Aorta (tissue), 5 donors: Measurements from ENCODE around the gene CFAP57. TPM values are rescaled to one million over a fixed set of nuclear protein-coding genes. Genes with fewer than 3 reads are reported as not detected.

Source experiments
- ATAC-seq: fragments of 200-7000 bp; cut with Tn5 transposase; one replicate; pipeline ENCODE4 v1.9.1; 2022; ENCODE audit warnings: moderate library complexity; ENCODE audit not compliant: low FRiP score
- DNase-seq, 2 donors: peaks; one replicate each; pipeline ENCODE4 v3.0.0-alpha.2; 2020
- H3K27ac ChIP-seq, 2 donors: one replicate each; pipeline ENCODE4 v1.5.1; 2013; ENCODE audit warnings: low read length in 2 of 2, mild to moderate bottlenecking in 2 of 2, moderate library complexity in 2 of 2, control low read depth in 1 of 2, inconsistent platforms in 1 of 2, low read depth in 1 of 2
- H3K27me3 ChIP-seq, 2 donors: one replicate each; pipeline ENCODE4 v1.6.1; 2013; ENCODE audit warnings: control low read depth in 1 of 2, low read length in 1 of 2, mild to moderate bottlenecking in 1 of 2, moderate library complexity in 1 of 2; ENCODE audit not compliant: insufficient read depth in 2 of 2, control insufficient read depth in 1 of 2
- H3K36me3 ChIP-seq, 2 donors: one replicate each; pipeline ENCODE4 v1.6.1; 2013; ENCODE audit warnings: control low read depth in 1 of 2, low read length in 1 of 2, mild to moderate bottlenecking in 1 of 2; ENCODE audit not compliant: insufficient read depth in 2 of 2, control insufficient read depth in 1 of 2
- H3K4me1 ChIP-seq, 2 donors: one replicate each; pipeline ENCODE4 v1.6.1; 2013; ENCODE audit warnings: low read length in 2 of 2, control low read depth in 1 of 2, mild to moderate bottlenecking in 1 of 2, moderate library complexity in 1 of 2; ENCODE audit not compliant: insufficient read depth in 2 of 2, control insufficient read depth in 1 of 2
- H3K4me3 ChIP-seq, 2 donors: one replicate each; pipeline ENCODE4 v1.5.1; 2013; ENCODE audit warnings: low read length in 2 of 2, control low read depth in 1 of 2, mild to moderate bottlenecking in 1 of 2
- H3K9me3 ChIP-seq: one replicate; pipeline ENCODE4 v1.6.1; 2013; ENCODE audit warnings: mild to moderate bottlenecking, low read length; ENCODE audit not compliant: control insufficient read depth
- WGBS, 2 donors: extraction: QIAGEN DNeasy Blood & Tissue Kit; methylation state at CpG; one replicate each; pipeline ENCODE4 v1.1.7; 2013; 5-methylcytosine and 5-hydroxymethylcytosine counted together
- intact Hi-C, 2 donors: fragments of 100-400 bp; cut with DNase I; formaldehyde crosslinking; loops; one replicate each; pipeline versions ENCODE4 v1.14.2 to v1.15.0; 2022
- polyA plus RNA-seq, 2 donors: library from polyadenylated mRNA; stranded (reverse); fragments of 200-250 nt; gene quantifications; one replicate each; pipeline ENCODE4 v1.2.3, GENCODE V29; 2013
- total RNA-seq, 2 donors: library from RNA; stranded (reverse); fragmentation: NEBNext Ultra II Directional; extraction: Animal tissue kit (Norgen Biotek cat#: 25700); gene quantifications; one replicate each; pipeline ENCODE4 v1.2.1, GENCODE V29; 2021
- donor health status: healthy with polysubstance abuse.
- donor health status: Bipolar disorder and iron deficiency.
- donor health status: DM: no; HTN: no; CAD: no.
- donor health status: DM: no; HTN: no; CAD: no.
- donor health status: DM: yes; HTN: yes; CAD: no.

CFAP57 gene
- total and polyA plus RNA-seq, 4 donors: under 0.01 to 1.3 (median 0.13) TPM; not detected in 1

- Histone ChIP-seq H3K9me3 (no peaks in the 10 kb centered on the region), H3K27me3 (no peaks in the 10 kb centered on the region), H3K4me1 (no peaks in the 10 kb centered on the region), H3K36me3 (no peaks in the 10 kb centered on the region), H3K4me3 (no peak overlapping the region), H3K27ac (no peak overlapping the region)
- 73 to 75% methylated on average over 1 of the region's 1 CpG for WGBS, 2 donors
- DNase-seq (no peak), ATAC-seq (no peak)
- intact Hi-C loops: no loop called here
Observed at GRCh38 chr1:43237121-43237520, 65.0 kb downstream of the CFAP57 start.

GRCh38 chr1:43238085-43238484 lies 66.0 kb downstream of the CFAP57 start:
- H3K4me1 ChIP-seq: no peaks in the 10 kb centered on the region
- DNase-seq (peak in 1 of 2 donors; percentile 59), ATAC-seq (peak; percentile 61)
- intact Hi-C loops: no loop called here
- no peak overlapping the region for H3K4me3 ChIP-seq
- 19 to 21% methylated on average over 5 of the region's 5 CpGs for WGBS, 2 donors
- no peaks in the 10 kb centered on the region for H3K9me3 ChIP-seq
- H3K27ac ChIP-seq: no peak overlapping the region
- no peaks in the 10 kb centered on the region for H3K36me3 ChIP-seq
- no peaks in the 10 kb centered on the region for H3K27me3 ChIP-seq

GRCh38 chr1:43238991-43239469 lies 66.9 kb downstream of the CFAP57 start:
- no peaks in the 10 kb centered on the region for H3K9me3 ChIP-seq
- no peaks in the 10 kb centered on the region for H3K36me3 ChIP-seq
- no peak overlapping the region for H3K27ac ChIP-seq
- DNase-seq (no peak), ATAC-seq (no peak)
- intact Hi-C loops: no loop called here
- no peak overlapping the region for H3K4me3 ChIP-seq
- no peaks in the 10 kb centered on the region for H3K4me1 ChIP-seq
- no peaks in the 10 kb centered on the region for H3K27me3 ChIP-seq
- 85 to 86% methylated on average over 3 of the region's 3 CpGs for WGBS, 2 donors

GRCh38 chr1:43239484-43239883 lies 67.4 kb downstream of the CFAP57 start:
- WGBS, 2 donors: 92% methylated on average over 3 of the region's 3 CpGs
- no peaks in the 10 kb centered on the region for H3K36me3 ChIP-seq
- no peak for DNase-seq
- H3K27me3 ChIP-seq: no peaks in the 10 kb centered on the region
- no peak for ATAC-seq
- no peak overlapping the region for H3K4me3 ChIP-seq
- intact Hi-C loops: no loop called here
- no peak overlapping the region for H3K27ac ChIP-seq
- H3K9me3 ChIP-seq: no peaks in the 10 kb centered on the region
- no peaks in the 10 kb centered on the region for H3K4me1 ChIP-seq

- 45 to 46% methylated on average over 6 of the region's 6 CpGs for WGBS, 2 donors
- Histone ChIP-seq H3K9me3 (no peaks in the 10 kb centered on the region), H3K4me3 (no peak overlapping the region), H3K36me3 (no peaks in the 10 kb centered on the region), H3K4me1 (no peaks in the 10 kb centered on the region), H3K27me3 (no peaks in the 10 kb centered on the region), H3K27ac (no peak overlapping the region)
- intact Hi-C loops: no loop called here
- no peak for DNase-seq
- no peak for ATAC-seq
Observed at GRCh38 chr1:43241413-43241836, 69.3 kb downstream of the CFAP57 start.

GRCh38 chr1:43243299-43243698 lies 71.2 kb downstream of the CFAP57 start:
- intact Hi-C loops: no loop called here
- no peaks in the 10 kb centered on the region for H3K27me3 ChIP-seq
- ATAC-seq (no peak), DNase-seq (no peak)
- 82 to 87% methylated on average over 6 of the region's 6 CpGs for WGBS, 2 donors
- H3K9me3 ChIP-seq: no peaks in the 10 kb centered on the region
- H3K27ac ChIP-seq: no peak overlapping the region
- no peak overlapping the region for H3K4me3 ChIP-seq
- no peaks in the 10 kb centered on the region for H3K36me3 ChIP-seq
- no peaks in the 10 kb centered on the region for H3K4me1 ChIP-seq

- Histone ChIP-seq H3K36me3 (no peaks in the 10 kb centered on the region), H3K27ac (no peak overlapping the region), H3K4me3 (no peak overlapping the region), H3K4me1 (no peaks in the 10 kb centered on the region), H3K9me3 (no peaks in the 10 kb centered on the region), H3K27me3 (no peaks in the 10 kb centered on the region)
- DNase-seq (no peak), ATAC-seq (no peak)
- intact Hi-C loops: no loop called here
- WGBS, 2 donors: 92 to 93% methylated on average over 4 of the region's 4 CpGs
Observed at GRCh38 chr1:43246466-43247213, 74.5 kb downstream of the CFAP57 start.

- no peak overlapping the region for H3K27ac ChIP-seq
- ATAC-seq: no peak
- DNase-seq: no peak
- H3K27me3 ChIP-seq: no peaks in the 10 kb centered on the region
- no peaks in the 10 kb centered on the region for H3K36me3 ChIP-seq
- H3K4me1 ChIP-seq: no peaks in the 10 kb centered on the region
- H3K9me3 ChIP-seq: no peaks in the 10 kb centered on the region
- no peak overlapping the region for H3K4me3 ChIP-seq
- 68 to 82% methylated on average over 6 of the region's 6 CpGs for WGBS, 2 donors
- intact Hi-C loops: no loop called here
Observed at GRCh38 chr1:43247256-43247921, 75.3 kb downstream of the CFAP57 start.

GRCh38 chr1:43250351-43250761 lies 78.2 kb downstream of the CFAP57 start:
- ATAC-seq: peak; percentile 59
- DNase-seq: no peak
- Histone ChIP-seq H3K27ac (no peak overlapping the region), H3K9me3 (no peaks in the 10 kb centered on the region), H3K4me3 (no peak overlapping the region), H3K4me1 (no peaks in the 10 kb centered on the region), H3K27me3 (no peaks in the 10 kb centered on the region), H3K36me3 (no peaks in the 10 kb centered on the region)
- intact Hi-C loops: no loop called here
- 87 to 90% methylated on average over 3 of the region's 3 CpGs for WGBS, 2 donors
